SK-N-SH (cell line): ENCODE results near the gene MANF.

Experiments
- MXI1 ChIP-seq: IDR thresholded peaks from 2 replicates; pipeline ENCODE4 v1.6.1; 2012; ENCODE audit warnings: mild to moderate bottlenecking, low read depth, low read length, improper control_type of control experiment
- POLR2AphosphoS5 ChIP-seq: IDR thresholded peaks from 2 replicates; pipeline ENCODE4 v1.6.1; 2012; ENCODE audit warnings: low read depth, low read length
- RAD21 ChIP-seq: IDR thresholded peaks from 2 replicates; pipeline ENCODE4 v1.6.1; 2012; ENCODE audit warnings: mild to moderate bottlenecking, low read length
- RXRA ChIP-seq: IDR thresholded peaks from 2 replicates; pipeline ENCODE4 v1.4.0; 2012; ENCODE audit warnings: low read depth, mild to moderate bottlenecking, borderline replicate concordance
- TF ChIP-seq, protein P1 (sequence below): fragments of 200-600 bp; sonication (generic); IDR thresholded peaks from 2 replicates; pipeline ENCODE4 v1.6.1; 2017; ENCODE audit warnings: antibody characterized with exemption, mild to moderate bottlenecking, moderate library complexity

DNA sequence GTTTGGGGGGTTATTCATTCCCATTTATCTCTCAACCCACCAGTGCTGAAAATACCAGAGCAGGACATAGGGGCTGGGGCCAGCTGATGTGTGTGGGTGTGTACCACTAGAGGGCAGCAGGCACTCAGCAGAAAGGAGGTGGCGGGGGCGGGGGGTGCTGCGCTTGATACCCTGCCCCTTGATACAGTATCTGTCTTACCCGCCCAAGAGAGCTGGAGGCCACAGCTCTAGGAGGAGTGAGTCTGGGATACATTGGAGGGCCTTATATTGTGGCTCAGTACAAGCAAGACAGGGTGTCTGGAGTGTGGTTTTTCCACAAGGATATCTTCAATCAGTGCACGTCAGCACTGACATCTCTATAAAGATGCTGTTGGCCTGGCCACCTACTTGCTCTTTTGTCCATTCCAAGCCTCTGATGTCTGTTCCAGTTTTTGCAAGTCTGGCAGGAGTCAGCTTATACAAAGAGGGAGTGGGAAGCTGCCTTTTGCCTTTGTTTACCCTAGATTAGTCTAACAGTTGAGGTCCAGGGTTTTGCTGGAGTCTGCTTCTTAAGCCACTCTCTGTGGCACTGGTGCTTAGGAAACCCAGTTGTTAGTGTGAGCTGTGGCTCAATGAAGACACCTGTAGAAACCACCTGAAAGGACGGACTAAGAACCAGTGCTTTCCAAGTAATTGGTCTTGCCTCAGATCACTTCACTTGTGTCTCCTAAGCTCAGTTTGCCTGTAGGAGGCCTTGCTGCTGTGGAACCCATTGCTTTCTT lies 4.5 kb downstream of the MANF start:
- TF ChIP-seq MXI1 (no peak), RXRA (no peak), POLR2AphosphoS5 (no peak), RAD21 (peak; percentile 52)
- TF ChIP-seq, protein P1, sequence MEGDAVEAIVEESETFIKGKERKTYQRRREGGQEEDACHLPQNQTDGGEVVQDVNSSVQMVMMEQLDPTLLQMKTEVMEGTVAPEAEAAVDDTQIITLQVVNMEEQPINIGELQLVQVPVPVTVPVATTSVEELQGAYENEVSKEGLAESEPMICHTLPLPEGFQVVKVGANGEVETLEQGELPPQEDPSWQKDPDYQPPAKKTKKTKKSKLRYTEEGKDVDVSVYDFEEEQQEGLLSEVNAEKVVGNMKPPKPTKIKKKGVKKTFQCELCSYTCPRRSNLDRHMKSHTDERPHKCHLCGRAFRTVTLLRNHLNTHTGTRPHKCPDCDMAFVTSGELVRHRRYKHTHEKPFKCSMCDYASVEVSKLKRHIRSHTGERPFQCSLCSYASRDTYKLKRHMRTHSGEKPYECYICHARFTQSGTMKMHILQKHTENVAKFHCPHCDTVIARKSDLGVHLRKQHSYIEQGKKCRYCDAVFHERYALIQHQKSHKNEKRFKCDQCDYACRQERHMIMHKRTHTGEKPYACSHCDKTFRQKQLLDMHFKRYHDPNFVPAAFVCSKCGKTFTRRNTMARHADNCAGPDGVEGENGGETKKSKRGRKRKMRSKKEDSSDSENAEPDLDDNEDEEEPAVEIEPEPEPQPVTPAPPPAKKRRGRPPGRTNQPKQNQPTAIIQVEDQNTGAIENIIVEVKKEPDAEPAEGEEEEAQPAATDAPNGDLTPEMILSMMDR: peak; percentile 90
